Karpas-422 (cell line): ENCODE measurements around the gene TPD52L1. TPM values are rescaled to one million over a fixed set of nuclear protein-coding genes. Genes with fewer than 3 reads are reported as not detected.
A peak's percentile ranks its signal among the peaks of the same experiment; 100 is the strongest.

Experiments used
- DNase-seq: peaks from one replicate; pipeline ENCODE4 v3.0.0-alpha.2; 2015
- H2AFZ ChIP-seq: fragments of 200-600 bp; sonication (generic); 2 replicates; pipeline ENCODE4 v1.6.1; 2014; ENCODE audit warnings: antibody characterized with exemption, low read length, mixed read lengths
- H3K27ac ChIP-seq: fragments of 200-600 bp; sonication (generic); 2 replicates; pipeline ENCODE4 v1.5.1; 2014; ENCODE audit warnings: mild to moderate bottlenecking, low read length, moderate library complexity
- H3K27me3 ChIP-seq: fragments of 200-600 bp; sonication (generic); 2 replicates; pipeline ENCODE4 v1.6.1; 2014; ENCODE audit warnings: low read length, mixed read lengths
- H3K36me3 ChIP-seq: fragments of 200-600 bp; sonication (generic); 2 replicates; pipeline ENCODE4 v1.6.1; 2014; ENCODE audit warnings: low read length, mixed read lengths; ENCODE audit not compliant: insufficient read depth
- H3K4me1 ChIP-seq: fragments of 200-600 bp; sonication (generic); 2 replicates; pipeline ENCODE4 v1.6.1; 2014; ENCODE audit warnings: mild to moderate bottlenecking, low read length, mixed read lengths
- H3K4me2 ChIP-seq: fragments of 200-600 bp; sonication (generic); 2 replicates; pipeline ENCODE4 v1.6.1; 2014; ENCODE audit warnings: low read length, low read depth, mild to moderate bottlenecking; ENCODE audit not compliant: poor library complexity, severe bottlenecking
- H3K4me3 ChIP-seq: fragments of 200-600 bp; sonication (generic); 2 replicates; pipeline ENCODE4 v1.5.1; 2014; ENCODE audit warnings: mild to moderate bottlenecking, antibody characterized with exemption, low read length, mixed read lengths
- H3K79me2 ChIP-seq: fragments of 200-600 bp; sonication (generic); 2 replicates; pipeline ENCODE4 v1.6.1; 2014; ENCODE audit warnings: mild to moderate bottlenecking, low read length, mixed read lengths
- H3K9ac ChIP-seq: fragments of 200-600 bp; sonication (generic); 2 replicates; pipeline ENCODE4 v1.6.0; 2014; ENCODE audit warnings: low read length
- H3K9me2 ChIP-seq: fragments of 200-600 bp; sonication (generic), shearing (Covaris generic); replicated peaks from 2 replicates; pipeline ENCODE4 v1.6.0; 2014; ENCODE audit warnings: mild to moderate bottlenecking, low read length, moderate library complexity; ENCODE audit not compliant: insufficient read depth
- H3K9me3 ChIP-seq: fragments of 300-700, 200-600 bp; sonication (generic); 2 replicates; pipeline ENCODE4 v1.6.1; 2014; ENCODE audit warnings: low read length, mixed read lengths
- H4K20me1 ChIP-seq: fragments of 200-600 bp; sonication (generic); 2 replicates; pipeline ENCODE4 v1.6.1; 2014; ENCODE audit warnings: mild to moderate bottlenecking, antibody characterized with exemption, low read length, low read depth; ENCODE audit not compliant: insufficient read depth
- total RNA-seq: library from RNA; depleted of rRNA; stranded (reverse); fragments of >200 nt; shearing (Covaris generic); gene quantifications from 2 replicates; pipeline ENCODE4 v1.2.3, GENCODE V29; 2014; ENCODE audit warnings: low replicate concordance; rRNA removed

TPD52L1 gene, protein sequence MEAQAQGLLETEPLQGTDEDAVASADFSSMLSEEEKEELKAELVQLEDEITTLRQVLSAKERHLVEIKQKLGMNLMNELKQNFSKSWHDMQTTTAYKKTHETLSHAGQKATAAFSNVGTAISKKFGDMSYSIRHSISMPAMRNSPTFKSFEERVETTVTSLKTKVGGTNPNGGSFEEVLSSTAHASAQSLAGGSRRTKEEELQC
- total RNA-seq = not detected in 2 replicates

DNA sequence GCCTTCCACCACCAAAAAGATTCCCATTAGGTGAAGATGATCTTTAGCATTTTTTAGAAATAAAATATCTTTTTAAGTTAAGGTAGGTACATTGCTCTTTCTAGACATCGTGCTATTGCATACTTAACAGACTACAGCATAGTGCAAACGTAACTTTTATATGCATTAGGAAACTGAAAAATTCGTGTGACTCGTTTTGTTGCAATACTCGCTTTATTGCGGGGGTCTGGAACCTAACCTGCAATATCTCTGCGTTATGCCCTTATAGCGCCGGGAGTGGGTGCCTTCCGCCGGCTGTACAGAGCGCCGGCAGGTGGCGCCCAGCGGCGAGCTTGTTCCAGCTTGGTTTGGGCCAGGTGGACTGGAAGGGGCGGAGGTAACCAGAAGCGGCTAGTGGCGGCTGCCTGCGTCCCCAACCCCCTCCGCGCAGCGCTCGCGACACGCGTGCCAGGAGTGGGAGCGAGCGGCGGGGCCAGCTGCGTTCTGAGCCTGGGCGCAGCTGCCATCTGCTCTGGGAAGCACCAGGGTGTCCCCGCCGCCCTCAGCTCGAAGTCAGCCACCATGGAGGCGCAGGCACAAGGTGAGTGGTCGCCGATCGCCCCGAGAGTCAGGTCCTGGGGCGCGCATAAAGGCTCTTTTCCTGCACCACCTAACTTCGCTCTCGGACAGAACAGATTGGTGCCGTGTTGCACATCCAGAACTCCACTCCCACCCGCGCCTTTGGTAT is at the start of gene TPD52L1:
Gene TPD52L1, plus strand, starts transcription at position 383 of the 727 bp plus-strand sequence. Its CDS starts 179 bp downstream, at position 562.
- Histone ChIP-seq H3K27ac (no peak within 1 kb of the TSS), H3K27me3 (no peaks in the 10 kb centered on the region), H3K79me2 (no peaks in the 10 kb centered on the region), H2AFZ (no peak within 1 kb of the TSS), H4K20me1 (no peaks in the 10 kb centered on the region), H3K36me3 (no peaks in the 10 kb centered on the region), H3K9me2 (no peaks in the 10 kb centered on the region), H3K4me1 (no peaks in the 10 kb centered on the region), H3K4me2 (no peak within 1 kb of the TSS), H3K9me3 (no peaks in the 10 kb centered on the region), H3K9ac (no peak within 1 kb of the TSS), H3K4me3 (no peak within 1 kb of the TSS)
- DNase-seq = peak; percentile 68

GRCh38 chr6:125104425-125104824 is 49.1 kb upstream of the TPD52L1 start:
- H3K27me3 ChIP-seq = no peaks in the 10 kb centered on the region
- H4K20me1 ChIP-seq = no peaks in the 10 kb centered on the region
- no peak overlapping the region for H3K27ac ChIP-seq
- H3K4me3 ChIP-seq = no peak overlapping the region
- no peak overlapping the region for H3K4me2 ChIP-seq
- H3K9me2 ChIP-seq = no peaks in the 10 kb centered on the region
- no peak overlapping the region for H3K9ac ChIP-seq
- no peak for DNase-seq
- H2AFZ ChIP-seq = no peak overlapping the region
- no peaks in the 10 kb centered on the region for H3K4me1 ChIP-seq
- no peaks in the 10 kb centered on the region for H3K9me3 ChIP-seq
- no peaks in the 10 kb centered on the region for H3K79me2 ChIP-seq
- H3K36me3 ChIP-seq = no peaks in the 10 kb centered on the region

DNA sequence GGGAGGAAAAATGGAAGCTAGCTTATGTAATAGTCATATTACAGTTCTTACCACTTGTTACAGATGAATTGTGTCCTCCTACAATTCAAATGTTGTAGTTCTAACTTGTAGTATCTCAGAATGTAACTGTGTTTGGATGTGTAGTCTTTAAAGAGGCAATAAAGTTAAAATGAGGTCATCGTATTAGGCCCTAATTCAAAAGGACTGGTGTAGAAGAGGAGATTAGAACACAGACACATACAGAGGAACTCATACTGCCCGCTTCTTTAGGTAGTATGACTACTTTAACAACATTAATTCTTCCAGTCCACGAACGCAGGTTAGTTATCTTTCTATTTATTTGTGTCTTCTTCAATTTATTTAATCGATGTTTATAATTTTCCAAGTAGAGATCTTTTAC is 46.5 kb upstream of the TPD52L1 start:
- no peaks in the 10 kb centered on the region for H3K27me3 ChIP-seq
- no peak overlapping the region for H3K27ac ChIP-seq
- no peak for DNase-seq
- peaks cover 11% of the 10 kb centered on the region for H3K9me3 ChIP-seq
- H3K79me2 ChIP-seq = no peaks in the 10 kb centered on the region
- no peak overlapping the region for H3K9ac ChIP-seq
- no peaks in the 10 kb centered on the region for H4K20me1 ChIP-seq
- no peak overlapping the region for H3K4me3 ChIP-seq
- H3K4me1 ChIP-seq = no peaks in the 10 kb centered on the region
- no peaks in the 10 kb centered on the region for H3K9me2 ChIP-seq
- H3K4me2 ChIP-seq = no peak overlapping the region
- H3K36me3 ChIP-seq = no peaks in the 10 kb centered on the region
- H2AFZ ChIP-seq = no peak overlapping the region

GRCh38 chr6:125107896-125108295 is 45.7 kb upstream of the TPD52L1 start:
- peaks cover 14% of the 10 kb centered on the region for H3K9me3 ChIP-seq
- no peaks in the 10 kb centered on the region for H3K36me3 ChIP-seq
- no peaks in the 10 kb centered on the region for H3K27me3 ChIP-seq
- H3K79me2 ChIP-seq = no peaks in the 10 kb centered on the region
- H2AFZ ChIP-seq = no peak overlapping the region
- no peak overlapping the region for H3K4me2 ChIP-seq
- no peaks in the 10 kb centered on the region for H3K9me2 ChIP-seq
- no peaks in the 10 kb centered on the region for H3K4me1 ChIP-seq
- H3K9ac ChIP-seq = no peak overlapping the region
- H4K20me1 ChIP-seq = no peaks in the 10 kb centered on the region
- no peak for DNase-seq
- no peak overlapping the region for H3K4me3 ChIP-seq
- no peak overlapping the region for H3K27ac ChIP-seq

DNA sequence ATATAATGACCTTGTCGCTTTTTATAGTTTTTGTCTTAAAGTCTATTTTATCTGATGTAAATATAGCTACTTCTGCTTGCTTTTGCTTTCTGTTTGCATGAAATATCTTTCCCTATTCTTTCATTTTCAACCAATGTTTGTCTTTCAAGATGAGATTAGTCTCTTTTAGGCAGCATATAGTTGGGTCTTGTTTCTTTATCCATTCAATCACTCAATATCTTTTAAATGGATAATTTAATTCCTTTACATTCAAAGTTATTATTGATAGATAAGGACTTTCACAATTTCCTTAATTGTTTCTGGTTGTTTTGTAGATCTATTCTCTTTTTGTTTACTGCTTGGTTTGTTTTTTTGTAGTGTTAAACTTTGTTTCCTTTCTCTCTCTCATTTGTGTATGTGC is 43.5 kb upstream of the TPD52L1 start:
- H3K27me3 ChIP-seq = no peaks in the 10 kb centered on the region
- H3K9me2 ChIP-seq = no peaks in the 10 kb centered on the region
- peaks cover 14% of the 10 kb centered on the region for H3K9me3 ChIP-seq
- DNase-seq = no peak
- no peaks in the 10 kb centered on the region for H3K36me3 ChIP-seq
- H4K20me1 ChIP-seq = no peaks in the 10 kb centered on the region
- no peak overlapping the region for H3K4me3 ChIP-seq
- H3K27ac ChIP-seq = no peak overlapping the region
- H2AFZ ChIP-seq = no peak overlapping the region
- H3K9ac ChIP-seq = no peak overlapping the region
- H3K4me2 ChIP-seq = no peak overlapping the region
- no peaks in the 10 kb centered on the region for H3K79me2 ChIP-seq
- H3K4me1 ChIP-seq = no peaks in the 10 kb centered on the region

DNA sequence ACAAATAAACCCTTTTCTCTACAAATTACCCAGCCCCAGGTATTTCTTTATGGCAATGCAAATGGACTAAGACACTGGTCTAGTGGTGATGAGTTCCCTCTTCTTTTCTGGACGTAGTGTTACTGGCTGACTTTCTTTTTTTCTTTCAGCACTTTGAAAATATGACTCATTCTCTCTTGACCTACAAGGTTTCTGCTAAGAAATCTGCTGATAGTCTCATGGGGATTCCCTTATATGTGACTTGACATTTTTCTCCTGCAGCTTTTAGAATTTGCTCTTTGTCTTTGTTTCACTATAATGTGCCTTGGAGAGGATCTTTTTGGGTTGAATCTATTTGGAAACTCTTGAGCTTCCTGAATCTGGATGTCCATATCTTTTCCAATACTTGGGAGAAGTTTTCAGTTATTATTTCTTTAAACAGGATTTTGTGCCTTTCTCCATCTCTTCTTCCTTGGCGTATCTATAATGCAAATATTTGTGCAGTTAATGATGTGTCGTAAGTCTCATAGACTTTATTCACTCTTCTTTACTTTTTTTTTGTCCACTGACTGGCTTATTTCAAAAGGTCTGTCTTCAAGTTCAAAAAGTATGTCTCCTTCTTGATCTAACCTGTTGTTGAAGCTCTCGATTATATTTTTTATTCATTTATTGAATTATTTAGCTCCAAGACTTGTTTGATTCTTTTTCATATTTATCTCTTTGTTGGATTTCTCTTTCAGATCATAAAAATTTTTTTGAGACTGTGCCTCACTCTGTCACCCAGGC is 42.2 kb upstream of the TPD52L1 start:
- Histone ChIP-seq H4K20me1 (no peaks in the 10 kb centered on the region), H3K36me3 (no peaks in the 10 kb centered on the region), H3K9me2 (no peaks in the 10 kb centered on the region), H3K9me3 (peaks cover 14% of the 10 kb centered on the region), H2AFZ (no peak overlapping the region), H3K4me1 (no peaks in the 10 kb centered on the region), H3K27me3 (no peaks in the 10 kb centered on the region), H3K79me2 (no peaks in the 10 kb centered on the region), H3K9ac (no peak overlapping the region), H3K27ac (no peak overlapping the region), H3K4me2 (no peak overlapping the region), H3K4me3 (no peak overlapping the region)
- DNase-seq = no peak

DNA sequence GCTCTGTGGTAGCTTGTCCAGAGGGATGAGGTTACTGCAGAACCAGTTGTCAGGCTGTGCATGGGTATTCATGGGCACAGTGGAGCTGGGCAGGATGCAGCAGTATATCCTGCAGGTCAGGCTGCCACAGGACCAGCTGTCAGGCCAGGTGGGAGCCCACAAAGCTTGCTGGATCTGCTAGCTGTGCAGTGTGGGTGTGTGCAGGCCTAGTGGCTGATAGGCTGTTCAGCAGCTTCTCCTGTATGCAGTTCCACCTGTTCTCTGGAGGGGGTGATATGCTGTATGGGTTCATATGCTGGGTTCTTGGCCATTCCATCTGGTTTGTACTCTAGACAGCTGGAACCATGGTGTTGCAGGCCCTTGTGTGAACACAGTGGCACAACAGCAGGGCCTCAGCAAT is 40.6 kb upstream of the TPD52L1 start:
- H3K9me2 ChIP-seq = no peaks in the 10 kb centered on the region
- no peaks in the 10 kb centered on the region for H3K4me1 ChIP-seq
- no peak for DNase-seq
- peaks cover 14% of the 10 kb centered on the region for H3K9me3 ChIP-seq
- H2AFZ ChIP-seq = no peak overlapping the region
- H3K79me2 ChIP-seq = no peaks in the 10 kb centered on the region
- H3K27ac ChIP-seq = no peak overlapping the region
- no peaks in the 10 kb centered on the region for H4K20me1 ChIP-seq
- H3K4me3 ChIP-seq = no peak overlapping the region
- no peaks in the 10 kb centered on the region for H3K27me3 ChIP-seq
- no peak overlapping the region for H3K9ac ChIP-seq
- H3K4me2 ChIP-seq = no peak overlapping the region
- no peaks in the 10 kb centered on the region for H3K36me3 ChIP-seq

DNA sequence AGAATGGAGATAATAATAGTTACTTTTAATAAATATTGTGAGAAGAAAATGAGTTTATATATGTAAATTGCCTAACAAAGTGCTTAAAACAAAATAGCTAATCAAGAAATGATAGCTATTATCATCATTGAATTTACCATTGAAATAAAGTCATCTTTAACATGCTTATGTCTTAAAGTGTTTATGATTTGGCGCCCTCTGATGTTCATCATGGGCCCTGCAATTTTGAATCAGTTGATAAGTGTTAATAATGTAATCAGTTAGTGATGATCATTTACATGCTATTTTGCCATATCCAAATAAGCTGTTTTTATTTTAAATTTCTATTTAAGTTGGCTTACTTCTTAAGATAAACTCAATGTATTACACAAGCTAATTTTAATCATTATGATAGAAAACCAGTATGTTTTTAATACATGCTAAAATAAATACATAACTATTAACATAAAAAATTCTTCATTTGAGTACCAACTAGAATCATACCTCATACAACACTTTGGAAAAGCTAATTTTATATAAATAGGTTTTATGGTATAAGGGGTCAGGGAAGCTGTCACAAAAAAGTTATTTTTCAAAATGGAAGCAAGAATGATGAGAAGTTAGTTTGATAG is 39.2 kb upstream of the TPD52L1 start:
- Histone ChIP-seq H2AFZ (no peak overlapping the region), H3K4me2 (no peak overlapping the region), H3K36me3 (no peaks in the 10 kb centered on the region), H3K79me2 (no peaks in the 10 kb centered on the region), H3K27me3 (no peaks in the 10 kb centered on the region), H3K4me1 (no peaks in the 10 kb centered on the region), H3K9ac (no peak overlapping the region), H3K9me3 (peaks cover 14% of the 10 kb centered on the region), H3K4me3 (no peak overlapping the region), H3K27ac (no peak overlapping the region), H3K9me2 (no peaks in the 10 kb centered on the region), H4K20me1 (no peaks in the 10 kb centered on the region)
- DNase-seq = peak; percentile 78
